H1 (cell line): ENCODE results near the gene PUSL1. TPM values are rescaled to one million over a fixed set of nuclear protein-coding genes. Genes with fewer than 3 reads are reported as not detected.
A peak's percentile ranks its signal among the peaks of the same experiment; 100 is the strongest.

Experiments
- CTCF ChIA-PET: fragments of 300-600 bp; sonication (Branson Sonifier 250); formaldehyde crosslinking; loops from one replicate; lab custom pipeline; 2021; ENCODE audit not compliant: partially characterized antibody; lab: Charles Lee
- POLR2A ChIA-PET: fragments of 300-600 bp; sonication (Branson Sonifier 250); formaldehyde crosslinking; loops from one replicate; lab custom pipeline; 2021; ENCODE audit warnings: inconsistent platforms; ENCODE audit not compliant: partially characterized antibody; lab: Charles Lee
- DNase-seq, 2 experiments: peaks; one replicate each; pipeline versions ENCODE4 v3.0.0 to v3.0.0-alpha.2; 2010 to 2022; ENCODE audit warnings: low spot score in 2 of 2, low read depth in 1 of 2, mixed read lengths in 1 of 2
- FAIRE-seq: peaks from 2 replicates; lab custom pipeline; 2011; peaks lifted over from hg19 to GRCh38; lab: Jason Lieb, UNC
- H2AFZ ChIP-seq: 2 replicates; pipeline ENCODE4 v1.8.1; 2012; ENCODE audit warnings: low read length, inconsistent platforms
- H2AK5ac ChIP-seq: 2 replicates; pipeline ENCODE4 v1.6.1; 2013; ENCODE audit warnings: low read depth, low read length
- H2BK120ac ChIP-seq: replicated peaks from 2 replicates; pipeline ENCODE3; 2013; ENCODE audit warnings: low read depth, low read length, inconsistent platforms
- H2BK12ac ChIP-seq: 2 replicates; pipeline ENCODE4 v1.6.1; 2013; ENCODE audit warnings: low read depth, low read length
- H2BK15ac ChIP-seq: 2 replicates; pipeline ENCODE4 v1.6.1; 2013; ENCODE audit warnings: low read length
- H2BK20ac ChIP-seq: 2 replicates; pipeline ENCODE4 v1.6.1; 2013; ENCODE audit warnings: low read length
- H2BK5ac ChIP-seq: 2 replicates; pipeline ENCODE4 v1.6.1; 2013; ENCODE audit warnings: low read depth, low read length
- H3K14ac ChIP-seq: 2 replicates; pipeline ENCODE4 v1.6.1; 2013; ENCODE audit warnings: inconsistent platforms; ENCODE audit not compliant: insufficient read length
- H3K18ac ChIP-seq: 2 replicates; pipeline ENCODE4 v1.6.1; 2013; ENCODE audit warnings: low read length; ENCODE audit errors: extremely low read depth
- H3K23ac ChIP-seq: 2 replicates; pipeline ENCODE4 v1.6.1; 2013; ENCODE audit warnings: inconsistent platforms; ENCODE audit not compliant: insufficient read length
- H3K23me2 ChIP-seq: 2 replicates; pipeline ENCODE4 v1.6.1; 2013; ENCODE audit warnings: low read depth, low read length
- H3K27ac ChIP-seq: 2 replicates; pipeline ENCODE4 v1.6.1; 2011; ENCODE audit warnings: low read depth, low read length, inconsistent platforms
- H3K27me3 ChIP-seq, 4 experiments: replicated peaks in 1 of 4; 1 replicate in 1 of 4; 2 replicates in 3 of 4; pipeline versions ENCODE4 v1.6.1 to v1.8.1; 2011 to 2013; ENCODE audit warnings: low read length in 3 of 4, mild to moderate bottlenecking in 3 of 4, inconsistent platforms in 2 of 4, mixed read lengths in 2 of 4, moderate library complexity in 1 of 4; ENCODE audit not compliant: control insufficient read depth in 3 of 4, insufficient read depth in 3 of 4; ENCODE audit errors: extremely low read depth in 1 of 4
- H3K36me3 ChIP-seq, 4 experiments: 2 replicates each; pipeline versions ENCODE4 v1.6.1 to v1.8.1; 2011 to 2013; ENCODE audit warnings: mild to moderate bottlenecking in 4 of 4, low read length in 3 of 4, moderate library complexity in 2 of 4, control low read depth in 1 of 4, inconsistent platforms in 1 of 4; ENCODE audit not compliant: insufficient read depth in 4 of 4, control insufficient read depth in 2 of 4
- H3K4ac ChIP-seq: replicated peaks from 2 replicates; pipeline ENCODE3; 2013; ENCODE audit warnings: low read length, low read depth, mixed read lengths, inconsistent platforms; ENCODE audit not compliant: insufficient read length
- H3K4me1 ChIP-seq, 4 experiments: replicated peaks in 1 of 4; 1 replicate in 1 of 4; 2 replicates in 3 of 4; pipeline versions ENCODE4 v1.6.1 to v1.8.1; 2011 to 2013; ENCODE audit warnings: low read length in 3 of 4, inconsistent platforms in 2 of 4, mixed read lengths in 1 of 4; ENCODE audit not compliant: insufficient read depth in 4 of 4, control insufficient read depth in 3 of 4
- H3K4me2 ChIP-seq, 2 experiments: 2 replicates each; pipeline versions ENCODE4 v1.6.1 to v1.8.1; 2011 to 2013; ENCODE audit warnings: low read depth in 2 of 2, low read length in 2 of 2, control low read depth in 1 of 2, inconsistent platforms in 1 of 2, mild to moderate bottlenecking in 1 of 2; ENCODE audit not compliant: insufficient read depth in 1 of 2
- H3K4me3 ChIP-seq, 4 experiments: fragments of 200-600, 300-600 bp in 1 of 4; sonication (generic), shearing (Covaris generic), sonication (Bioruptor Twin) in 1 of 4; 2 replicates each; pipeline versions ENCODE4 v1.5.1 to v1.8.1; 2011 to 2016; ENCODE audit warnings: low read length in 4 of 4, low read depth in 3 of 4, control low read depth in 2 of 4, inconsistent platforms in 2 of 4, mild to moderate bottlenecking in 2 of 4, mixed read lengths in 1 of 4, moderate library complexity in 1 of 4; ENCODE audit not compliant: insufficient read depth in 2 of 4; ENCODE audit errors: extremely low read depth in 1 of 4
- H3K56ac ChIP-seq: replicated peaks from 2 replicates; pipeline ENCODE3; 2013; ENCODE audit warnings: low read depth, mild to moderate bottlenecking, mixed read lengths, low read length, inconsistent platforms; ENCODE audit not compliant: insufficient read length
- H3K79me1 ChIP-seq: 2 replicates; pipeline ENCODE4 v1.6.1; 2013; ENCODE audit warnings: low read depth, low read length, control low read depth
- H3K79me2 ChIP-seq, 2 experiments: 2 replicates each; pipeline versions ENCODE4 v1.6.1 to v1.8.1; 2012 to 2013; ENCODE audit warnings: low read length in 2 of 2, mild to moderate bottlenecking in 2 of 2, inconsistent platforms in 1 of 2; ENCODE audit not compliant: insufficient read depth in 2 of 2, control insufficient read depth in 1 of 2
- H3K9ac ChIP-seq, 4 experiments: replicated peaks in 1 of 4; 1 replicate in 1 of 4; 2 replicates in 3 of 4; pipeline versions ENCODE4 v1.6.1 to v1.8.1; 2011 to 2013; ENCODE audit warnings: low read depth in 3 of 4, low read length in 3 of 4, control low read depth in 2 of 4, mild to moderate bottlenecking in 2 of 4, moderate library complexity in 2 of 4, inconsistent platforms in 1 of 4; ENCODE audit errors: extremely low read depth in 1 of 4
- H3K9me3 ChIP-seq, 2 experiments: 2 replicates each; pipeline versions ENCODE4 v1.6.1 to v1.8.1; 2012 to 2013; ENCODE audit warnings: mild to moderate bottlenecking in 2 of 2, moderate library complexity in 2 of 2, control low read depth in 1 of 2, inconsistent platforms in 1 of 2, low read depth in 1 of 2, low read length in 1 of 2, mixed read lengths in 1 of 2; ENCODE audit not compliant: insufficient read depth in 2 of 2
- H4K20me1 ChIP-seq, 2 experiments: replicated peaks in 1 of 2; 2 replicates each; pipeline versions ENCODE3 to v1.8.1; 2011 to 2013; ENCODE audit warnings: inconsistent platforms in 2 of 2, low read length in 2 of 2, mild to moderate bottlenecking in 1 of 2; ENCODE audit not compliant: insufficient read depth in 2 of 2, control insufficient read depth in 1 of 2
- H4K5ac ChIP-seq: 2 replicates; pipeline ENCODE4 v1.6.1; 2013; ENCODE audit warnings: low read length, low read depth, mixed read lengths, inconsistent platforms; ENCODE audit not compliant: insufficient read length
- H4K8ac ChIP-seq: 2 replicates; pipeline ENCODE4 v1.8.0; 2013; ENCODE audit warnings: mild to moderate bottlenecking, moderate library complexity, low read length, inconsistent platforms; ENCODE audit not compliant: insufficient read depth; ENCODE audit errors: extremely low read depth
- H4K91ac ChIP-seq: replicated peaks from 2 replicates; pipeline ENCODE3; 2013; ENCODE audit warnings: low read length, mixed read lengths, inconsistent platforms; ENCODE audit not compliant: insufficient read length
- SUZ12 ChIP-seq: fragments of 200-600 bp; sonication (generic); IDR thresholded peaks from 2 replicates; pipeline ENCODE4 v1.6.1; 2012; ENCODE audit warnings: mild to moderate bottlenecking, inconsistent platforms, low read length, moderate library complexity, mixed read lengths
- TAF7 ChIP-seq: optimal IDR thresholded peaks from 2 replicates; pipeline ENCODE3; 2011; ENCODE audit warnings: low read depth, mild to moderate bottlenecking, inconsistent platforms, low read length, moderate library complexity, borderline replicate concordance
- whole genome bisulfite sequencing, 2 experiments: shearing (Covaris generic) in 1 of 2; methylation state at CpG; one replicate each; pipeline versions ENCODE4 v1.1.6 to v1.1.7; 2013 to 2015; ENCODE audit warnings: low lambda C conversion rate in 2 of 2, mixed read lengths in 2 of 2, inconsistent platforms in 1 of 2, low coverage in 1 of 2, missing lambda C conversion rate in 1 of 2; ENCODE audit not compliant: insufficient replicate concordance in 2 of 2, insufficient coverage in 1 of 2, insufficient read length in 1 of 2; ENCODE audit errors: extremely low coverage in 1 of 2, missing lambda C conversion rate in 1 of 2; 5-methylcytosine and 5-hydroxymethylcytosine counted together
- polyA plus RNA-seq, 7 experiments: library from polyadenylated mRNA; depleted of rRNA in 3 of 7; stranded (reverse) in 5 of 7; unstranded in 2 of 7; fragments of >200 nt in 5 of 7; fragments of 200-250 nt in 2 of 7; gene quantifications; 1 replicate in 5 of 7; 2 replicates in 1 of 7; 4 replicates in 1 of 7; pipeline versions ENCODE4 v1.2.1 to v1.2.3, GENCODE V29; 2011 to 2013; ENCODE audit warnings: missing spikeins in 2 of 7, mixed read lengths in 2 of 7
- total RNA-seq: library from RNA; stranded (reverse); fragmentation: NEBNext Ultra II Directional; extraction: Animal tissue kit (Norgen Biotek cat#: 25700); gene quantifications from 2 replicates; pipeline ENCODE4 v1.2.1, GENCODE V29; 2021

Gene PUSL1
- total and polyA plus RNA-seq, 2 of the 8 experiments (the other 6 are each of a cell fraction or from before 2014, with no cell fraction given), result 38.8 to 87.4 TPM

DNA sequence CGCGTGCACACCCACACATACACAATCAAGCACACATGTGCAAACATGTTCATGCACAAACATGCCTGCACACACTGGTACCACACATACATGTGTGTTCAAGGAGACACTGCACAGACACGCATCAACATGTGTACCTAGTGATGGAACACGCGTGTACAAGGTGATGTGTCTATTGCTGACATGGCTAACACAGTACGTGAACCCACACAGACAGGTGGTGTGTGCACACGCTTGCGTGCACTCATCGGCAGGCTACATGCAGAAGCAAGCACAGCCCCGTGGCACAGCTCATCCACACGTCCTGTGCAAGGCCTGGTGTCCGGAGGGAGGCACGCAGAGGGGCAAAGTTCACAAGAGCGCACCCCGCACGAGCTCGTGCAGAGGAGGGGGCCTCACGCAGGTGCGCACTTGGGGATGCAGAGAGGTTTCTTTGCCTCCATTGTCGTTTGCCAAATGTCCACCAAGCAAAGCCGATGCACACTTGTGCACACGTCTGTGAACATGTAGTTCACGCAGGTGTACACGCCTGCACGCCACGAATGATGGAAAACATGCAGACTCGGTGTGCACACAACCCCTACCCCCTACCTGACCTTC, 1.6 kb upstream of the PUSL1 start:
- FAIRE-seq (no peak), DNase-seq (no peak)
- Histone ChIP-seq H3K79me2 (peaks cover 0 to 6% of the 10 kb centered on the region in 2 experiments; a peak in 1 of 4 replicates), H3K4me1 (peaks cover 0 to 40% (median 31%) of the 10 kb centered on the region in 4 experiments; a peak in 6 of 7 replicates), H3K9ac (peak overlapping the region in 3 of 4 experiments; percentile 1 to 29 (median 25); a peak in 2 of 7 replicates), H2AFZ (no peak overlapping the region), H3K79me1 (peaks cover 4% of the 10 kb centered on the region; the same call in 1 of the 2 replicates), H3K4me2 (peak overlapping the region; percentile 66 to 95), H4K8ac (no peak overlapping the region; the same call in 1 of the 2 replicates), H2BK120ac (no peak overlapping the region), H3K23ac (peak overlapping the region; percentile 59), H4K5ac (no peak overlapping the region), H3K27me3 (peaks cover 0 to 4% (median 1%) of the 10 kb centered on the region in 4 experiments; a peak in 1 of 7 replicates), H3K4ac (peak overlapping the region; percentile 34), H3K27ac (no peak overlapping the region), H4K20me1 (peaks cover 2 to 29% of the 10 kb centered on the region in 2 experiments), H2BK15ac (0 out of 2 replicates have a peak overlapping the region, but pooled peaks have one; percentile 21), H3K9me3 (no peaks in the 10 kb centered on the region), H3K4me3 (peak overlapping the region; percentile 65 to 91 (median 76)), H2BK5ac (0 out of 2 replicates have a peak overlapping the region, but pooled peaks have one; percentile 3), H4K91ac (peak overlapping the region; percentile 56), H3K23me2 (peaks cover 21% of the 10 kb centered on the region; the same call in 1 of the 2 replicates), H3K36me3 (peaks cover 3 to 13% (median 9%) of the 10 kb centered on the region in 4 experiments; a peak in 7 of 8 replicates), H2AK5ac (no peak overlapping the region; the same call in 1 of the 2 replicates), H3K14ac (no peak overlapping the region), H3K56ac (peak overlapping the region; percentile 7), H3K18ac (no peak overlapping the region), H2BK20ac (no peak overlapping the region), H2BK12ac (peak overlapping the region; percentile 10; the same call in 1 of the 2 replicates)
- CTCF ChIA-PET, result interaction anchor here (0.7 to 1.0 kb wide), 3 partner anchors 8 to 16 kb away, joined by 3 to 4 read pairs (median 3); no protein-coding TSS in a partner anchor
- POLR2A ChIA-PET, result interaction anchor here (1.1 kb wide), 1 partner anchor 28 kb away, joined by 5 read pairs; no protein-coding TSS in a partner anchor
- WGBS, 2 experiments, result 85% methylated on average over 27 of the region's 27 CpGs; no CpG with 5 or more reads in 1 of the 2 experiments
- TF ChIP-seq TAF7 (no peak), SUZ12 (0 out of 2 replicates have a peak, but pooled peaks have one; percentile 27)
